GM21515 (cell line): ENCODE measurements around the gene TSTD1.
A peak's percentile ranks its signal among the peaks of the same experiment; 100 is the strongest.
"Not testable (repeated sequence)": the region's sequence is repeated elsewhere in the genome, so short reads cannot be mapped to it uniquely, and the experiment has no call there.

ENCODE experiments used
- ATAC-seq: cut with Tn5 transposase; IDR thresholded peaks from one replicate; pipeline ENCODE4 v1.9.1; 2021; ENCODE audit not compliant: unreplicated experiment

Gene TSTD1

GRCh38 chr1:161069241-161069640 is 30.5 kb upstream of the TSTD1 start:
- no peak for ATAC-seq

GRCh38 chr1:161068306-161069234 is 29.8 kb upstream of the TSTD1 start:
- peak; percentile 50 for ATAC-seq

DNA sequence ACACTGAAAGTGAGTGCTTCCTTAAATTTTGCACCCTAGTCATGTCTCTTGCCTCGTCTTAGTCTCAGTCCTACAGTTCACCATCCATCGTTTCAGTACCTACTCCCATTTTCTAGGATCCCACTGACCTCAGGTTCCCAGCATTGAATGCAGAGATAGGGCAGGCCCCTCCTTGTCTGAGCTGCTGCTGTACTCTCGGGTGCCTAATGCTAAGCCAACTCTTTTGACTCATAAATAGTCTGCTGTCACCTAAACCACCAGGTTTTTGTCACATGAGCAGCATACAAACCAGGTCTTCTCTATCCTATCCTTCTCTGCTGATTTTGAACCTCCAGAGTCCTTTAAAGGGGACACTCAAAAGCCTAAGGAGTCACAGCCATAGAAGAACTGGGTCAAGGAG is 27.9 kb upstream of the TSTD1 start:
- no peak for ATAC-seq

GRCh38 chr1:161065681-161066080 is 26.9 kb upstream of the TSTD1 start:
- ATAC-seq: not testable (repeated sequence)

DNA sequence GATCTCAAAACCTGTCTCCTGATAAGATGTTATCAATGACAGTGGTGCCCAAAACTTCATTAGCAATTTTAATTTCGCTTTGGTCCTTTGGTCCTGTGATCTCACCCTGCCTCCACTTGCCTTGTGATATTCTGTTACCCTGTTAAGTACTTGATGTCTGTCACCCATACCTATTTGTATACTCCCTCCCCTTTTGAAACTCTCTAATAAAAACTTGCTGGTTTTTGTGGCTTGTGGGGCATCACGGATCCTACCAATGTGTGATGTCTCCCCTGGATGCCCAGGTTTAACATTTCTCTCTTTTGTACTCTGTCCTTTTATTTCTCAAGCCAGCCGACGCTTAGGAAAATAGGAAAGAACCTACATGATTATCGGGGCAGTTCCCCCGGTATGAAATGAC is 25.2 kb upstream of the TSTD1 start:
- ATAC-seq: not testable (repeated sequence)

DNA sequence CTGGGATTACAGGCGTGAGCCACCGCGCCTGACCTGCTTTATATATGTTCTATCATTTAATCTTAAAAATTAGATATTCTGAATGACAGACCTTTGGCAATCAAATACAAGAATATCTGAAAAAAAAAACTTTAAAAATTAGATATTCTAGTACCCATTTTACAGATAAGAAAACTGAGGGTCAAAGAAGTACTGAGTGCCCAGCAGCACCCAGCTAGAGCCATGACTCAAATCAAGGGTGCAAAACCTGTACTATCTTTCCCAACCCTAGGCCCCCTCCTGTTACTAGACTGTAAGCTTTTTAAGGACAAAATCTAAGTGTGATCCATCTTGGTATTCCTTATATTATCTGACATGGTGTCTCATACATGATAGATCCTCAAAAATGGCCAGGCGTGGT is 22.7 kb upstream of the TSTD1 start:
- no peak for ATAC-seq

- no peak for ATAC-seq
Measured at GRCh38 chr1:161059293-161059692, 20.5 kb upstream of the TSTD1 start.

DNA sequence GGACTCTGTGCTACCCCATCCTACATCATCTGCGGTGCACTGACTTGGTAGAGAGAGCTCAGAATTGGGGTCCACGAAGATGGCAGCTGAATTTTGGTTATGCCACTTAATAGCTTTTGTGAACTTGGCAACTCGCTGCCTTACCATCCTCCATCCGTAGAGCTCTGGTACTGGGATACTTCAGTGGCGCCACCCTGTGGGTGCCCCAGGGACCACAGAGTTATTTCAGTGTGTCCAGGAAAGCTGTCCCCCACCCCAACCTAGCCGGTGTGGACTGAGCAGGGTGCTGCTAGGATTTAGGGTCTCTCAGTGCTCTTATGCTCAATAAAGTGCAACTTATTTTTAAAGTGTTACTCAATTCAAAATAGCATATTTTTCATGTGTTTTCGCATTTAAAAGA is 16.0 kb upstream of the TSTD1 start:
- no peak for ATAC-seq

DNA sequence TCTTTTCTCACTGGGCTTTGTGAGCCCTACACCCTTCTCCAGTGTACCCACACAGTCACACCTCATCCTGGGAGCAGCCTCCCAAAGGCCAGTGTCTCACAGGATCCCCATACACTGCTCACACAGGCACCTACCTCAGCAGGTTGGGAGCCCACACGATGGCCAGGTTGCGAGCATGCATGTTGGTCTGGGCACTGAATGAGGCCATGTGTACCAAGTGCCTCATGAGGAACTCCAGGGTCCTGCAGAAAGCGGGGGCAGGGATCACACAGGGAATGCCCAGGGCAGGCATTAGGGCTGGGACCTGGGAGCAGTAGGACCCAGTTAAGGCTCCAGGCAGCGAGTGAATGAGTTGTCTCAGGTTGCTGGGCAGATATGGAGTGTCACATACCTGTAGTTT is 15.5 kb upstream of the TSTD1 start:
- no peak for ATAC-seq

- no peak for ATAC-seq
Measured at GRCh38 chr1:161052899-161053298, 14.1 kb upstream of the TSTD1 start.

- ATAC-seq: no peak
Measured at GRCh38 chr1:161051219-161051618, 12.5 kb upstream of the TSTD1 start.

- ATAC-seq: no peak
Measured at GRCh38 chr1:161048949-161049722, 10.4 kb upstream of the TSTD1 start.

DNA sequence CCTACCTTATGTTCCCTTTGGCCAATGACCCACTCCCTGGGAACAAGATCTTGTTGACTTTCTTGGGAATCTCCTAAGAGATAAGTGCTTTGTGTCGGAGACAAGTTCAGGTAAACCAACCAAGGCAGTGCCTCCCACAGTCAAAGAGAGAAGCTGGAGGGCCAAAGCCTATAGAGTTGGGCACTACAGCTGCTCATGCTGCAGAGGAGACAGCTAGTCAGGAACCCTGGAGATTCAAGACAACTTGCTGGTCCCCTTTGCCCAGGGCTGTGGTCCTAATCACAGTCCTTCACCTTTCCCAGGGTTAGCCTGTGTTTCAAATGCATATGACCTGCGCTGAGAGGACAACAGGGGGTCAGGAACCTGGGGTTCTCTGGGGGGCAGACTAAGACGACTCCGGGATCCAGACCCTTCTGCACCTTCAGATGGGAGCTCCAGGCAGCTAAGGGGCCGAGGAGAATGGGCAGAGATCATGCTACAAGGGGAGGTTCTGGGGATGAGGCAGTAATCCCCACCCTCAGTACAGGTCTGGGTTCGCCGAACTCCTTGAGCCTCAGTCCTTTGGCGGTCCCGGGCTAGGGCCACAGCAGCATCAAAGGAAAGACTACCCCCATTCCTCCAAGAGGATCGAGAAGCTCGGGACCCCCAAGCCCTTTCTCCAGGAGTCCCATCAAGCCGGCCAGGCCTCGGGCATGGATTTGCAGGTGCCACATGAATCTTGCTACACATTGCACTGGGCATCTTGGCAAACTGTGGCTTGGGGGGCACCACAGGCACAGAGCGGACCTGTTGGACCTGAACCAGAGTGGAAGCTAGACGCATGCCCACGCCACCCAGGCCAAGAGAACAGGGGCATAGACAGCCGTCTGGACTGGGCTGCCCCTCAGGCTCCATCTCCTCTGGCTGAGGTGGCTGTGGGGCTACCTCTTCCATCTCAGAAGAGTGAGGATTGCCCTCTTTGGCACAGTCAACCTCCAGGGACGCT is 9.0 kb upstream of the TSTD1 start:
- no peak for ATAC-seq

DNA sequence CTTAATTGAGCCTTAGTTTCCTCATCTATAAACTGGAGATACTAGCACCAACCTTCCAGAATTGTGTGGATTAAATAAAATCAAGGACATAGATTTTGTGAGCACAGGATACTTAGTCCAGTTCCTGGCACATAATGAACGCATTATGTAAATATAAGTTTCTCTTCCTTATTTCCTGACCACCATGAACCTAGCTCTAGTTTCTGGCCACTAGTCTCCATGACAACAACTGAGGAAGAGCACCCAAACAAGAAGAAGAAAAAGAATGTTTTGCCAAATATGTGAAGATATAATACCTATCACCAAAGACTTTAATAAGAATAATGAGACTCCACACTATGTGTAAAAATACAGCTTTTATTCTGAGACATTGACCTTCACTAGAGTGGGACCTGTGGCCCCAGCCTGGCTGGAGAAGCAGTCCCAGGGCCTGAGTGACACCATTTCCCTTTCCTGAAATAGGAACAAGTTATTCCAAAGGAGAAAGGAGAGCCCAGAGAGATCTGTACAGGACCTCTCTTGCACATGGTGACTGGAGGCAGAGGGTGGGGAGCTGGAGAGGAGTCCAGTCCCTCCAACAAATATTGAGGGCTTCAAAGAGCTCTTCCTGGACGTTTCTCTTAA is 8.0 kb upstream of the TSTD1 start:
- peak; percentile 42 for ATAC-seq

- peak; percentile 53 for ATAC-seq
Measured at GRCh38 chr1:161045736-161046604, 7.2 kb upstream of the TSTD1 start, which contains the start of gene USF1. TSS of gene USF1 (minus strand) at chr1:161045977. CDS start at chr1:161043275, 2,702 bp downstream.

- peak; percentile 41 for ATAC-seq
Measured at GRCh38 chr1:161044908-161045735, 6.4 kb upstream of the TSTD1 start.

GRCh38 chr1:161044535-161044907 is 5.8 kb upstream of the TSTD1 start:
- ATAC-seq: no peak

DNA sequence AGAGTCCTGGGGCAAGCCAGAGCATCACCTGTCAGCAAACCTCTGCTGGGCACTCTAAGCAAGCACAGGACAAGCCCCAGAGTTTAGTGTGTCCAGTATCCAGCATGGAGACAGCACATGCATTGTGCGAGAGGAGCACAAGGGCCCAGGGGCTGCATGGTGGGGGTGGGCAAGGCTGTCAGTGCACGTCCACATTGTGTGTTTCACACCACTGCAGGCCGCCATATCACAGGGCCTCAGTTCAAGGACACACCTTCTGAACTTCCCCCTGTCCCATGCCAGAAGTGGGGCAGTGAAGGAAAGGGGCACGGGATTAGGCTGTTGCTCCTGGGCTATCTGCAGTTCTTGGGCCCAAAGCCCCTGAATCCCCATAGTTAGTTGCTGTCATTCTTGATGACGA is 782 bp upstream of the TSTD1 start:
- no peak for ATAC-seq

DNA sequence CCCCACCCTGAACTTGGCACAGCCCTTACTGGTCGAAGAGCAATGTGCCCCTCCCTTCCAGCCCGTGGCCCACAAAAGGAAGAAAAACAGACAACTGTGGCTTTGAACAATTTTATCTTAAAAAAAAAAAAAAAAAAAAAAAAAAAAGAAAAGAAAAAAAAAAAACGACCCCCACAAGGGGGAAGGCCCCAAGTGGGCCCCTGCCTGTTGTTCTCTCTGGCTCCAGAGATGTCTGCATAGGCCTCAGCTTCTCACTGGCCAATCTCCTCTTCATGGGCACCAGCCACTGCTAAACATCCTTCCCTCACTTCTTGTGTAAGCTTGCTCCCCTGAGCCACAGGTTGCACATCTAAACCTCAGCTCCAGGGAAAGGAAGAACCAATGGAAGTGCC is 386 bp upstream of the TSTD1 start:
- ATAC-seq: no peak
